A673 (cell line): Measurements from ENCODE around the gene ATG101.

Experiments used
- CTCF ChIP-seq: fragments of 300-800, 200-600 bp; sonication (generic); conservative IDR thresholded peaks from 2 replicates; pipeline ENCODE4 v1.5.1; 2017; ENCODE audit warnings: low read depth, mild to moderate bottlenecking, antibody characterized with exemption, low read length, moderate library complexity, mixed read lengths
- EZH2 ChIP-seq: fragments of 200-600 bp; sonication (generic); IDR thresholded peaks from 2 replicates; pipeline ENCODE4 v1.6.1; 2017; ENCODE audit warnings: borderline replicate concordance, low read depth, mild to moderate bottlenecking, mixed read lengths, antibody characterized with exemption, low read length; ENCODE audit not compliant: poor library complexity, severe bottlenecking

- no peak for TF ChIP-seq CTCF
- TF ChIP-seq EZH2, result no peak
These were observed 18.4 kb downstream of the ATG101 start for GRCh38 chr12:52087961-52088820.
